Activated CD4-positive, alpha-beta memory T cell treated with anti-CD3 and anti-CD28 coated beads, Interleukin-2, amount 10 ng/mL, durations not matched to agents 7 days and 5 days (primary cell): Measurements from ENCODE around the gene CHADL. TPM values are rescaled to one million over a fixed set of nuclear protein-coding genes. Genes with fewer than 3 reads are reported as not detected.

Experiments used
- CTCF ChIA-PET: fragments of 350-600 bp; sonication (Branson Sonifier 250); formaldehyde crosslinking; loops from one replicate; lab custom pipeline; 2021; ENCODE audit warnings: antibody characterized with exemption, inconsistent platforms; lab: Charles Lee
- POLR2A ChIA-PET: fragments of 350-600 bp; sonication (Branson Sonifier 250); formaldehyde crosslinking; loops from one replicate; lab custom pipeline; 2021; ENCODE audit warnings: antibody characterized with exemption; lab: Charles Lee
- DNase-seq: peaks from one replicate; pipeline ENCODE4 v3.0.0-alpha.2; 2020
- H3K27ac Mint-ChIP-seq: one replicate; pipeline ENCODE4 v1.8.0; 2021; ENCODE audit warnings: mild to moderate bottlenecking, mixed read lengths
- H3K27me3 Mint-ChIP-seq: one replicate; pipeline ENCODE4 v1.8.0; 2021; ENCODE audit warnings: mixed read lengths
- H3K36me3 Mint-ChIP-seq: one replicate; pipeline ENCODE4 v1.8.0; 2021; ENCODE audit warnings: low read depth, mixed read lengths
- H3K4me1 Mint-ChIP-seq: one replicate; pipeline ENCODE4 v1.8.0; 2021; ENCODE audit warnings: mixed read lengths
- H3K4me3 Mint-ChIP-seq: one replicate; pipeline ENCODE4 v1.8.0; 2021; ENCODE audit warnings: mild to moderate bottlenecking, mixed read lengths
- H3K9me3 Mint-ChIP-seq: one replicate; pipeline ENCODE4 v1.8.0; 2021; ENCODE audit warnings: mixed read lengths
- total RNA-seq, 2 experiments: library from RNA; stranded (reverse); gene quantifications; one replicate each; pipeline ENCODE4 v1.2.3, GENCODE V29; 2021

Gene CHADL
- total RNA-seq, 2 experiments from 2014 or later, result 0.18 TPM

GRCh38 chr22:41217553-41218157 is 23.1 kb downstream of the CHADL start:
- no peaks in the 10 kb centered on the region for H3K9me3 Mint-ChIP-seq
- peak; percentile 66 for DNase-seq
- ChIA-PET POLR2A (interaction anchor here (1.1 to 3.6 kb wide), 7 partner anchors 10 to 403 kb away, joined by 3 to 18 read pairs (median 6); partner anchors contain the start of genes ACO2, DESI1, PHF5A and RANGAP1), CTCF (interaction anchor here (1.5 to 2.2 kb wide), 2 partner anchors 20 to 295 kb away, joined by 3 to 9 read pairs; no protein-coding TSS in a partner anchor)
- H3K4me1 Mint-ChIP-seq, result peaks cover 35% of the 10 kb centered on the region
- peak overlapping the region; percentile 86 for H3K27ac Mint-ChIP-seq
- no peaks in the 10 kb centered on the region for H3K27me3 Mint-ChIP-seq
- peak overlapping the region; percentile 67 for H3K4me3 Mint-ChIP-seq
- peaks cover 53% of the 10 kb centered on the region for H3K36me3 Mint-ChIP-seq

- ChIA-PET CTCF (interaction anchor here (1.5 to 2.2 kb wide), 2 partner anchors 21 to 294 kb away, joined by 3 to 9 read pairs; no protein-coding TSS in a partner anchor), POLR2A (interaction anchor here (1.1 to 3.6 kb wide), 6 partner anchors 10 to 404 kb away, joined by 3 to 18 read pairs (median 6); partner anchors contain the start of genes ACO2, DESI1, PHF5A and RANGAP1)
- Mint-ChIP-seq H3K27me3 (no peaks in the 10 kb centered on the region), H3K36me3 (peaks cover 55% of the 10 kb centered on the region), H3K27ac (peak overlapping the region; percentile 86), H3K4me3 (peak overlapping the region; percentile 67), H3K4me1 (peaks cover 35% of the 10 kb centered on the region), H3K9me3 (no peaks in the 10 kb centered on the region)
- no peak for DNase-seq
Observed at GRCh38 chr22:41216984-41217383, 23.7 kb downstream of the CHADL start.

- ChIA-PET POLR2A (no interaction called here), CTCF (interaction anchor here (0.5 to 2.2 kb wide), 2 partner anchors 18 to 22 kb away, joined by 4 to 9 read pairs; no protein-coding TSS in a partner anchor)
- H3K27me3 Mint-ChIP-seq, result no peaks in the 10 kb centered on the region
- H3K4me1 Mint-ChIP-seq, result peaks cover 35% of the 10 kb centered on the region
- H3K4me3 Mint-ChIP-seq, result peak overlapping the region; percentile 67
- no peak for DNase-seq
- no peaks in the 10 kb centered on the region for H3K9me3 Mint-ChIP-seq
- H3K36me3 Mint-ChIP-seq, result peaks cover 52% of the 10 kb centered on the region
- peak overlapping the region; percentile 86 for H3K27ac Mint-ChIP-seq
Observed at GRCh38 chr22:41215926-41216325, 24.8 kb downstream of the CHADL start.

GRCh38 chr22:41215409-41215808 is 25.3 kb downstream of the CHADL start:
- Mint-ChIP-seq H3K9me3 (no peaks in the 10 kb centered on the region), H3K27me3 (no peaks in the 10 kb centered on the region), H3K27ac (peak overlapping the region; percentile 86), H3K4me1 (peaks cover 36% of the 10 kb centered on the region), H3K4me3 (peak overlapping the region; percentile 67), H3K36me3 (peaks cover 52% of the 10 kb centered on the region)
- no peak for DNase-seq
- CTCF ChIA-PET, result interaction anchor here (2.9 kb wide), 1 partner anchor 22 kb away, joined by 11 read pairs; no protein-coding TSS in a partner anchor
- POLR2A ChIA-PET, result no interaction called here

- Mint-ChIP-seq H3K27me3 (peaks cover 13% of the 10 kb centered on the region), H3K4me1 (peaks cover 35% of the 10 kb centered on the region), H3K36me3 (peaks cover 25% of the 10 kb centered on the region), H3K9me3 (no peaks in the 10 kb centered on the region), H3K27ac (peak overlapping the region; percentile 25), H3K4me3 (peak overlapping the region; percentile 59)
- POLR2A ChIA-PET, result interaction anchor here (0.6 to 1.7 kb wide), 3 partner anchors 11 to 255 kb away, joined by 3 to 4 read pairs (median 3); no protein-coding TSS in a partner anchor
- DNase-seq, result no peak
- CTCF ChIA-PET, result interaction anchor here (0.9 to 1.7 kb wide), 3 partner anchors 11 to 284 kb away, joined by 3 to 7 read pairs (median 3); no protein-coding TSS in a partner anchor
Observed at GRCh38 chr22:41206719-41207118, 34.0 kb downstream of the CHADL start.

- H3K27me3 Mint-ChIP-seq, result peaks cover 21% of the 10 kb centered on the region
- no peaks in the 10 kb centered on the region for H3K9me3 Mint-ChIP-seq
- peaks cover 21% of the 10 kb centered on the region for H3K36me3 Mint-ChIP-seq
- DNase-seq, result peak; percentile 99
- peak within 1 kb of the TSS; percentile 90 for H3K4me3 Mint-ChIP-seq
- H3K27ac Mint-ChIP-seq, result peak within 1 kb of the TSS; percentile 82
- POLR2A ChIA-PET, result no interaction called here
- CTCF ChIA-PET, result interaction anchor here (1.0 kb wide), 1 partner anchor 33 kb away, joined by 4 read pairs; no protein-coding TSS in a partner anchor
- peaks cover 34% of the 10 kb centered on the region for H3K4me1 Mint-ChIP-seq
Observed at GRCh38 chr22:41204992-41205900, 35.5 kb downstream of the CHADL start, which contains the start of gene L3MBTL2. L3MBTL2 (plus strand) TSS chr22:41205312; CDS start chr22:41205363, 51 bp downstream.

GRCh38 chr22:41204066-41204465 is 36.7 kb downstream of the CHADL start:
- H3K27me3 Mint-ChIP-seq, result peaks cover 28% of the 10 kb centered on the region
- H3K9me3 Mint-ChIP-seq, result no peaks in the 10 kb centered on the region
- DNase-seq, result no peak
- H3K36me3 Mint-ChIP-seq, result peaks cover 16% of the 10 kb centered on the region
- peak overlapping the region; percentile 3 for H3K4me3 Mint-ChIP-seq
- H3K27ac Mint-ChIP-seq, result no peak overlapping the region
- H3K4me1 Mint-ChIP-seq, result peaks cover 34% of the 10 kb centered on the region
- POLR2A ChIA-PET, result no interaction called here
- CTCF ChIA-PET, result interaction anchor here (0.5 kb wide), 1 partner anchor 869 kb away, joined by 3 read pairs; no protein-coding TSS in a partner anchor

GRCh38 chr22:41203118-41203517 is 37.6 kb downstream of the CHADL start:
- Mint-ChIP-seq H3K27me3 (peaks cover 28% of the 10 kb centered on the region), H3K27ac (no peak overlapping the region), H3K9me3 (no peaks in the 10 kb centered on the region), H3K4me1 (peaks cover 37% of the 10 kb centered on the region), H3K4me3 (no peak overlapping the region), H3K36me3 (peaks cover 13% of the 10 kb centered on the region)
- ChIA-PET POLR2A (no interaction called here), CTCF (no interaction called here)
- DNase-seq, result no peak

GRCh38 chr22:41201141-41201540 is 39.6 kb downstream of the CHADL start:
- no peak overlapping the region for H3K27ac Mint-ChIP-seq
- peaks cover 35% of the 10 kb centered on the region for H3K27me3 Mint-ChIP-seq
- H3K4me3 Mint-ChIP-seq, result no peak overlapping the region
- no peak for DNase-seq
- no peaks in the 10 kb centered on the region for H3K9me3 Mint-ChIP-seq
- ChIA-PET POLR2A (no interaction called here), CTCF (no interaction called here)
- H3K36me3 Mint-ChIP-seq, result peaks cover 3% of the 10 kb centered on the region
- peaks cover 34% of the 10 kb centered on the region for H3K4me1 Mint-ChIP-seq

GRCh38 chr22:41198027-41198580 is 42.6 kb downstream of the CHADL start:
- peak; percentile 66 for DNase-seq
- Mint-ChIP-seq H3K4me1 (peaks cover 14% of the 10 kb centered on the region), H3K27me3 (peaks cover 27% of the 10 kb centered on the region), H3K9me3 (no peaks in the 10 kb centered on the region), H3K4me3 (peak overlapping the region; percentile 83), H3K27ac (no peak overlapping the region), H3K36me3 (no peaks in the 10 kb centered on the region)
- ChIA-PET CTCF (interaction anchor here (0.6 to 4.5 kb wide), 5 partner anchors 18 to 415 kb away, joined by 3 to 24 read pairs (median 4); partner anchors contain the start of gene RBX1), POLR2A (interaction anchor here (1.6 to 2.3 kb wide), 3 partner anchors 40 to 247 kb away, joined by 6 to 14 read pairs (median 7); partner anchors contain the start of genes EP300 and RBX1)

GRCh38 chr22:41197038-41197972 is 43.4 kb downstream of the CHADL start:
- Mint-ChIP-seq H3K9me3 (no peaks in the 10 kb centered on the region), H3K27ac (no peak overlapping the region), H3K36me3 (no peaks in the 10 kb centered on the region), H3K4me1 (peaks cover 14% of the 10 kb centered on the region), H3K4me3 (peak overlapping the region; percentile 83), H3K27me3 (peaks cover 26% of the 10 kb centered on the region)
- ChIA-PET POLR2A (interaction anchor here (0.6 to 2.3 kb wide), 6 partner anchors 25 to 246 kb away, joined by 3 to 14 read pairs (median 6); partner anchors contain the start of genes EP300 and RBX1), CTCF (interaction anchor here (0.7 to 4.5 kb wide), 4 partner anchors 19 to 274 kb away, joined by 3 to 24 read pairs (median 8); partner anchors contain the start of gene RBX1)
- peak; percentile 81 for DNase-seq
